SJSA1 (cell line): ENCODE results near the gene RBM39. TPM values are rescaled to one million over a fixed set of nuclear protein-coding genes. Genes with fewer than 3 reads are reported as not detected.
"Not testable (repeated sequence)": the region's sequence is repeated elsewhere in the genome, so short reads cannot be mapped to it uniquely, and the experiment has no call there.

Experiments used
- DNase-seq, 2 experiments: peaks; one replicate each; pipeline ENCODE4 v3.0.0-alpha.2; 2015 to 2020; ENCODE audit warnings: low spot score in 2 of 2, low read depth in 1 of 2
- H3K27ac ChIP-seq: fragments of 250-450 bp; sonication (Bioruptor Pico); 2 replicates; pipeline ENCODE4 v1.5.1; 2020; ENCODE audit warnings: mild to moderate bottlenecking, moderate library complexity
- H3K27me3 ChIP-seq: fragments of 250-450 bp; sonication (Bioruptor Pico); replicated peaks from 2 replicates; pipeline ENCODE4 v1.5.1; 2020; ENCODE audit warnings: mild to moderate bottlenecking, moderate library complexity
- H3K36me3 ChIP-seq: fragments of 250-450 bp; sonication (Bioruptor Pico); 2 replicates; pipeline ENCODE4 v1.5.1; 2020; ENCODE audit warnings: mild to moderate bottlenecking
- H3K4me1 ChIP-seq: fragments of 250-450 bp; sonication (Bioruptor Pico); replicated peaks from 2 replicates; pipeline ENCODE4 v1.6.1; 2021; ENCODE audit warnings: mild to moderate bottlenecking
- H3K4me3 ChIP-seq: fragments of 250-450 bp; sonication (Bioruptor Pico); 2 replicates; pipeline ENCODE4 v1.5.1; 2020; ENCODE audit warnings: mild to moderate bottlenecking
- H3K9me3 ChIP-seq: fragments of 250-450 bp; sonication (Bioruptor Pico); replicated peaks from 2 replicates; pipeline ENCODE4 v1.5.1; 2020; ENCODE audit warnings: mild to moderate bottlenecking
- total RNA-seq: library from RNA; depleted of rRNA; stranded (reverse); fragments of >200 nt; shearing (Covaris generic); gene quantifications from 2 replicates; pipeline ENCODE4 v1.2.3, GENCODE V29; 2014; rRNA removed

The RBM39 gene
- total RNA-seq = 277 and 319 TPM in 2 replicates

DNA sequence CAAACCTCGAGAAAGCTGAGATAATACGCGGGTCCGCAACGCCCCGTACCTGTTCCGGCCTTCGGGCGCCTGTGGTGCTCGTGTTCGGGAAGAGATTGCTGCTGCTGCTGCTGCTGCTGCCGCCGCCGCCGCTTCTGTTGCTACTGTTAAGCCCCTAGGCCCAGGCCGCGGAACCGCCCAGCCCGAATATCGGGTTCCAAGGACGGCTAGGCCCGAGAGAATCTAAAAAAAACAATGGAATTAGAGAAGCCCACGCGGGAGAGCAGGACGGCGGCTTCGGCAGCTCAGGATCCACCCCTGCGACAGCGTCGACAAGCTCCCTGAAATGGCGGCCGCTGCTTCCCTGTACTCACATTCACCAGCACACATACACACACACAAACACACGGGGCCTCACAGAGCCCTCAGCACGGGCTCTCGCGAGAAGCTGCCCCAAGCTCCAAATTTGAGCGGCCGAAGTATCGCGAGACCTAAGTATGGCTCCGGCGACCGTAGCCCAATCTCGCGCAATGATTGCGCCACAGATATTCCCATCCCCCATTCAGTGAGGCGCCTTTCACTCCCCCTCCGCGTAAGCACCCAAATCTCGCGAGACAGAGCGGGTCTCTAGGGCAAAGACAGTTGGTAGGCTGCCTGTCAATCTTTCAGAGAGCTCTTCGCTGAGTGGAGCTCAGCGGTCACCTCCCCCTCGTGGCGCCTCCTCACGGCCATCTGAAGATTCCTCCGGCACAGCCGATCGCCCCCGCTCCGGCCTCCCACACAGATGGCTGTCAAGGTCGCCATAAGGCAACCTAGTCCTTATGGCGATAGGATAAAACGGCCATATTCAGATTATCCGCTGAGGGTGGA, at the start of gene RBM39:
Gene RBM39, minus strand, starts transcription at position 369 of the 849 bp plus-strand sequence. CDS start 1,386 bp downstream, outside the sequence.
- no peaks in the 10 kb centered on the region for H3K9me3 ChIP-seq
- H3K4me1 ChIP-seq = peaks cover 12% of the 10 kb centered on the region
- H3K27me3 ChIP-seq = no peaks in the 10 kb centered on the region
- peak within 1 kb of the TSS; percentile 78 for H3K4me3 ChIP-seq
- peak within 1 kb of the TSS; percentile 99 for H3K27ac ChIP-seq
- peak; percentile 100 for DNase-seq
- H3K36me3 ChIP-seq = peaks cover 49% of the 10 kb centered on the region

DNA sequence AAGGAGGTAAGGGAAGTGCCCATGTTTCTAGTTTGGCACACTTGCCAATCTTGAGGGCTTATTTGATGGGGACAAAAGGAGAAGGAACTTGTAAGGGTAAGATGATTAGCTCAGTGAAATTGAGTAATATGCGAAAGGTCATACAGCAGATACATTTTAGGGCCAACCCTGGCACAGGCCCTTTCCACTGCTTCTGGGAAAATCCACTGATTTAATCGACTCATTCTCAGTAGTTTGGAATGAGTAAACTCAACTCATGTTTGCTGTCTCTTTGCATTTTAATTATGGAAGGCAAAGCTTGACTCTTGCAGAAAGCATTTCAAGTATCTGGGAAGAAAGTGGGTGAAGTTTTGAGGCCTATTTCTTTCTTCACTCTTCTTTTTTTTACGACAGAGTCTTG, 49.8 kb upstream of the RBM39 start:
- DNase-seq = peak in 1 of 2 experiments; percentile 31

DNA sequence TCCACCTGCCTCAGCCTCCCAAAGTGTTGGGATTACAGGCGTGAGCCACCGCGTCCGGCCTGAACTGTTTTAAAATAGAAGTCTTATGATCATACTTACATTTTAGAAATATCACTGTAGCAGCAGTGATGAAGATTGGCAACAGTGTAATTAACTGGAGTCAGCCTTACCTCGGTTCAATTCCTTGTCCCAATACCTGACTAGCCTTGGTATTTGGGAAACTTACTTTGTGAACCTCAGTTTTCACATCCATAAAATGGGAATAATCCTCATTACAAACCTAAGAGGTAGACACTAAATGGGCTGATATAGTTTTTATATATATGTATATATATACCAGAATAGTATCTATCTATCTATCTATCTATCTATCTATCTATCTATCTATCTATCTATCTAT, 49.0 kb upstream of the RBM39 start:
- no peak for DNase-seq
- no peak overlapping the region for H3K4me3 ChIP-seq
- H3K36me3 ChIP-seq = peaks cover 6% of the 10 kb centered on the region
- H3K27ac ChIP-seq = no peak overlapping the region
- H3K9me3 ChIP-seq = no peaks in the 10 kb centered on the region
- peaks cover 20% of the 10 kb centered on the region for H3K4me1 ChIP-seq
- no peaks in the 10 kb centered on the region for H3K27me3 ChIP-seq

More for the DNA sequence above, 49.8 kb upstream of the RBM39 start:
- Histone ChIP-seq H3K4me3 (no peak overlapping the region), H3K9me3 (no peaks in the 10 kb centered on the region), H3K36me3 (peaks cover 6% of the 10 kb centered on the region), H3K27ac (peak overlapping the region; percentile 29; the same call in 1 of the 2 replicates), H3K4me1 (peaks cover 20% of the 10 kb centered on the region), H3K27me3 (no peaks in the 10 kb centered on the region)

DNA sequence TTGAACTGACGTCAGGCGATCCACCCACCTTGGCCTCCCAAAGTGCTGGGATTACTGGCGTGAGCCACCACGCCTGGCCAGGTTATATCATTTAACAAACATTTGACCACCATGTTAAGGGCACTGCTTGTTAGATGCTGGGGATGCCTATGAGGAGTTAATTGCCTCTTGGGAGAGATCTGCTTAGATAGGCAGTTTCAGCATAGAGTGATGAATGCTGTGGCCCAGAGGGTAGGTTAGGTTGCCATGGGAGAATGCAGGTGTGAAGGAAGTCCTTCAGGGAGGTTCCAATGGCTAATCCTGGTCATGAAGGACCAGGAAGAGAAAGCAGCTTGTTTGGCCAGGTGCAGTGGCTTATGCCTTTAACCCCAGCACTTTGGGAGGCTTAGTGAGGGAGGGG, 46.7 kb upstream of the RBM39 start:
- no peak for DNase-seq
- peaks cover 20% of the 10 kb centered on the region for H3K4me1 ChIP-seq
- no peaks in the 10 kb centered on the region for H3K9me3 ChIP-seq
- no peaks in the 10 kb centered on the region for H3K27me3 ChIP-seq
- H3K27ac ChIP-seq = no peak overlapping the region
- no peak overlapping the region for H3K4me3 ChIP-seq
- peaks cover 6% of the 10 kb centered on the region for H3K36me3 ChIP-seq

DNA sequence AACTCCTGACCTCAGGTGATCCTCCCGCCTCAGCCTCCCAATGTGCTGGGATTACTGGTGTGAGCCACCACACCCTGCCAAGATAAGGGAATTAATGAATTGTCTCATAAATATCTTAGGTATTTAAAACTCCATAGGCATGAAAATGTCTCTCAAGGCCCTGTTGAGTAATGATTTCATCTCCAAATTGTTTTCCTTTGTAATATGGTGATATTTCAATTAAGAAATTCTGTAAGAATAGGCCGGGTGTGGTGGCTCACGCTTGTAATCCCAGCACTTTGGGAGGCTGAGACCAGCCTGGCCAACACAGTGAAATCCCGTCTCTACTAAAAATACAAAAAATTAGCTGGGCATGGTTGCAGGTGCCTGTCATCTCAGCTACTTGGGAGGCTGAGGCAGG, 43.5 kb upstream of the RBM39 start:
- not testable (repeated sequence) for H3K4me3 ChIP-seq, H3K27ac ChIP-seq, H3K9me3 ChIP-seq, H3K27me3 ChIP-seq, DNase-seq, H3K4me1 ChIP-seq
- H3K36me3 ChIP-seq = peaks cover 14% of the 10 kb centered on the region

DNA sequence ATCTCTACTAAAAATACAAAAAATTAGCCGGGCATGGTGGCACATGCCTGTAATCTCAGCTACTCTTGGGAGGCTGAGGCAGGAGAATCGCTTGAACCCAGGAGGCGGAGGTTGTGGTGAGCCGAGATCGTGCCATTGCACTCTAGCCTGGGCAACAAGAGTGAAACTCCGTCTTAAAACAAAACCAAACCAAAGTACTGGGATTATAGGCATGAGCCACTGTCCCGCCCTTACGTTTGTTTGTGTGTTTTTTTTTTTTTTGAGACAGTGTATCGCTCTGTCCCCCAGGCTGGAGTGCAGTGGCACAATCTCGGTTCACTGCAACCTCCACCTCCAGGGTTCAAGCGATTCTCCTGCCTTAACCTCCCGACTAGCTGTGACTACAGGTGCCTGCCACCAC, 41.8 kb upstream of the RBM39 start:
- DNase-seq, H3K4me3 ChIP-seq, H3K27me3 ChIP-seq, H3K4me1 ChIP-seq, H3K9me3 ChIP-seq, H3K27ac ChIP-seq: not testable (repeated sequence)
- peaks cover 22% of the 10 kb centered on the region for H3K36me3 ChIP-seq

DNA sequence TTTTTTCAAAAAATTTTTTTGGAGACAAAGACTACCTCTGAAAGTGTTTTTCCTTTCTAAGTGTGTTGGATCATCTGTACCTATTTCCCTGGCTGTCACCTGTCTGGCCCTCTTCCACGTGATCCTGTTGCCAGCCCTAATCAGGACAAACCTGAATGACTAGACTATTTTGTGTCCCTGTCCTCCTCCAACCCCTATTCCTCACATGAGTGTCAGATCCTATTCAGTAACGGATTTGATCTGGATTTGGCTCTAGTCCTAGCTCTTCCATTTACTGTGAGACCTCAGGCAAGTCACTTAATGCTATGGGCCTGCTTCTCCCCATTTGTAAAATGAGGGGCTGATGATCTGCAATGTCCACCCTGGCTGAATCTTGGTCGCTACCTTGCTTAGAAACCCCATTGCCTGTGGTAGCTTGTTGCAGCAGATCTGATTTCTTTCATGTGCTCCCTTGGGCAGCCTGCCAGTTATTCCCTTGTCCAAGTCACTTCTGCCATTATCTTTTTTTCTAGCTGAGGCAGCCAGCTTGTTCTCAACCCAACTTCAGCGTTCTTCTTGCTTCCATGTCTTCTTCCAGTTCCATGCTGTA, 34.5 kb upstream of the RBM39 start:
- Histone ChIP-seq H3K9me3 (no peaks in the 10 kb centered on the region), H3K27ac (no peak overlapping the region), H3K4me3 (no peak overlapping the region), H3K27me3 (no peaks in the 10 kb centered on the region), H3K36me3 (peaks cover 44% of the 10 kb centered on the region), H3K4me1 (peaks cover 11% of the 10 kb centered on the region)
- DNase-seq = no peak

DNA sequence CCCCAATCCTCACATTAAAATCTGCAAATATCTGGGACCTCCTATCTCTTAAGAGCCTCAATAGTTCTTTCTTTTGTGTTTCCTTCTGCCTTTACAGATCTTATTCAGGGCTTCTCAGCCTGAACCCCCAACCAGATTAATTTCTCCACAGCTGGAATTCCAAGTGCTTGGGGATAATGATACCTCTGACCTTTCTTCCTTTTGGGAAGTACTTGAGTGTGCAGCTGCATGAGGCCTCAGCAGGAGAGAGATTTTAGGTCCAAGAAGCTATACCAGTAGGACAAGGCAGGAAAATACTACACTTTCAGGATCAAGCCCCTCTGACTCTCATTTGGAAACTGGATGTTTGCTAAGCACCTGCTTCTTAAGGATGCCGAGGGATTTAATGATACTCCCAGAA, 32.3 kb upstream of the RBM39 start:
- H3K9me3 ChIP-seq = no peaks in the 10 kb centered on the region
- DNase-seq = no peak
- peaks cover 39% of the 10 kb centered on the region for H3K36me3 ChIP-seq
- H3K27me3 ChIP-seq = no peaks in the 10 kb centered on the region
- no peak overlapping the region for H3K4me3 ChIP-seq
- no peak overlapping the region for H3K27ac ChIP-seq
- H3K4me1 ChIP-seq = peaks cover 17% of the 10 kb centered on the region

DNA sequence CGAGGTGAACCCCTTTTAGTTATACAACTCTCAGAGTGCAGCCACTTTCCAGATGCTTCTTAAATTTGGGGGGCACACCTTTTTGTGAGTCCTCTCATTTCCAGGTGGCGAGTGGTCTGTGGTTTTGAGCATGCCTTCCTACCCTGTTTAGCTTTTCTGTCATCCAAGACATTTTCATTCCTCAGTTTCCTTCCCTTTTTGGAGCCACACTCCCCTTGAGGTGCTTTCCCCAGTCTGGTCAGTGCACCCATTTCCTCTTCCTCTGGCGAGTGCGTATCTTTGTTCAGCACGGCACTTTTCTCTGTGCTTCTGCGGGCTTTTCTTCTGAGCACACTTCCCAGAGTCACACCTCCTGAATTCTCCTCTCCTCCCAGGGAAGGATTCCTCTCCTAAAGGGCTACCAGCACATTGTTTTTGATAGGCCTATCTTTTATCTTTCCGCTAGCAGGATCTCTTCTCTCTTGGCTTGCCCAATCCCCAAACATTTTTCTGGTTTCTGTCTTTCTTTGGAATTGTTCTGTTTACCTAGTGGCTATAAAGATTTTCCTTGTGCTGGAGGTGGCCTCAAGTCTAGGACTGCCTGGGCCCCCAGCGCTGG, 31.2 kb upstream of the RBM39 start:
- no peaks in the 10 kb centered on the region for H3K9me3 ChIP-seq
- no peak overlapping the region for H3K27ac ChIP-seq
- peaks cover 29% of the 10 kb centered on the region for H3K36me3 ChIP-seq
- peaks cover 26% of the 10 kb centered on the region for H3K4me1 ChIP-seq
- no peaks in the 10 kb centered on the region for H3K27me3 ChIP-seq
- peak in 1 of 2 experiments; percentile 18 for DNase-seq
- H3K4me3 ChIP-seq = no peak overlapping the region

DNA sequence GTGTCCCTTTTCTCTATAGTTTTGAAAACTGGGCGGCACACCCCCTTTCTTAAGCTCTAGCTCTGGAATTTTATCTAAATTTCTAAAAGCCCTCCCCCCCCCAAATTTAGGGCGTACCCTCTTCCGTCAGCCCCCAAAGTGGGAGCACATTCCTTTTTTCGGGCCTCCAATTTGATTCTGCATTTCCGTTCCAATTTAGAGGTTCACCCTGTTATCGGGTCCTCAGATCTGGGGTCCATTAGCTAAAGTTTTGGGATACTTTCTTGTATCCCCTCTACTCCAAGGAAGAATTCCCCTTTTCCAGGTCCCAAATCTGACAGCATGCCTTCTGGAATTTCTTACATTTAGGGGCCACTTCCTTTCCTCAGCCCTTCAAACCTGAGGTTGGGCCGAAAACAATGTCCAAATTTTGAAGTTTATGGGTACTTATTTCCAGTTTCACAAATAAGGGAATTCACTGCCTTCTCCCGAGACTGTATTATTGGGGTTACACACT, 30.6 kb upstream of the RBM39 start:
- H3K9me3 ChIP-seq = no peaks in the 10 kb centered on the region
- H3K27ac ChIP-seq = peak overlapping the region; percentile 78
- peaks cover 26% of the 10 kb centered on the region for H3K4me1 ChIP-seq
- H3K27me3 ChIP-seq = no peaks in the 10 kb centered on the region
- peak overlapping the region; percentile 81 for H3K4me3 ChIP-seq
- peaks cover 27% of the 10 kb centered on the region for H3K36me3 ChIP-seq
- no peak for DNase-seq

DNA sequence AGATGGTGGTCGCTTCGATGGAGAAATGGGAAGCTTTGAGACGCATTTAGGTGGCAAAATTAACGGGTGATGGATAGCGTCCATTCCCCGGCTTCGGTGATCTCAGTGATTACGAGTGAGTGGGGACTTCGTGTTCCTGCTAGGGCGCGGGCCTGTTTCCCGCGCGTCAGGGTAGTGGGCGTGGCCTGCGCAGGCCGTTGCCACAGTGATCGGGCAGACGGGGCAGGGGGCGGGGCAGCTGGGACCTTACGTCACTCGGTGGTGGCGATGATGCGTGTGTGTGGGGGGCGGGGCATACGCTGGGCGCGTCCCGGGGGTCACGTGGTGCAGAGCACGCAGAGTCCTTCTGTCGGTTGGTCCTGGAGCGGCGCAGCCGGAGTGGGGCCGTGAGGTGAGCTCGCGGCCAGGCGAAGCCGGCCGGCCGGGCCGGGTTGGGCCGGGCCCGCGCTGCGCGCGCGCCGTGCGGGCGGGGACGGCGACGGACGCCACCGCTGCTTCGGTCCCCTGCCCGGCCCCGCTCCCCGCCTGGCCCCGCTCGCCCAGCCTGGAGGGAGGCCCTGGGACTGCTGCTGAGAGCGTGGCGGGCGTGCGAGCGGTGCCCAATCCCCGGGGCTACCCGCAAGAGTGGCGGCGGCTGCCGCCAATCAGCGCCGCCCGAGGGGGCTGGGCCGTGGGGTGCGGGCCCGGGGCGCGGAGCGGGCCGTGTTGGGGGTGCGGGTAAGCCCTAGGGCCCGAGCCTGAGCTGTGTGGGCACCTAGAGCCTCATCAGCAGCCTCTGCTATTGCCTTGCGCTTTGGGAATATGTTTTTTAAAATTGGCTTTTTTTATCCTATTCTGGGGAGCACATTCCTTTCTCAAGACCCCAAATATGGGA, 29.9 kb upstream of the RBM39 start, which contains the start of gene PHF20:
Gene PHF20, plus strand, starts transcription at position 327 of the 874 bp plus-strand sequence. CDS start 29,508 bp downstream, outside the sequence.
- Histone ChIP-seq H3K36me3 (peaks cover 21% of the 10 kb centered on the region), H3K9me3 (no peaks in the 10 kb centered on the region), H3K4me3 (peak within 1 kb of the TSS; percentile 81), H3K27me3 (no peaks in the 10 kb centered on the region), H3K4me1 (peaks cover 26% of the 10 kb centered on the region), H3K27ac (peak within 1 kb of the TSS; percentile 78)
- DNase-seq = peak; percentile 75 to 99

DNA sequence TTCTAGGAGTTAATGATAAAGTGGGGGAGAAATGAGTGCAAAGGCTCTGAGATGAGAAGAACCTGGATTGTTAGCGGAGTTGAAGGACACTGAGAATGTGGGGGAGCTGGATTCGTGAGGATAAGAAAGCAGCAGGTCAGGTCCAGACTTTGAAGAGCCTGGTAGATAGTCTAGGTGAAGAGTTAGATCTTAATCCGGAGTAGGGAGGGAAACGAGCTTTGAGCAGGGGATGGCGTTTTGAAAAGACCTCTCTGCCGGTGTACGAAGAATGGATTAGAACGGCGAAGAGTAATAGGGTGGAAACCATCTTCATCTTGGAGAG, 29.3 kb upstream of the RBM39 start:
- peaks cover 26% of the 10 kb centered on the region for H3K4me1 ChIP-seq
- peaks cover 19% of the 10 kb centered on the region for H3K36me3 ChIP-seq
- no peaks in the 10 kb centered on the region for H3K9me3 ChIP-seq
- no peaks in the 10 kb centered on the region for H3K27me3 ChIP-seq
- peak overlapping the region; percentile 81 for H3K4me3 ChIP-seq
- DNase-seq = no peak
- peak overlapping the region; percentile 78 for H3K27ac ChIP-seq
